ENCODE measurements around the gene ZBTB16.

DNA sequence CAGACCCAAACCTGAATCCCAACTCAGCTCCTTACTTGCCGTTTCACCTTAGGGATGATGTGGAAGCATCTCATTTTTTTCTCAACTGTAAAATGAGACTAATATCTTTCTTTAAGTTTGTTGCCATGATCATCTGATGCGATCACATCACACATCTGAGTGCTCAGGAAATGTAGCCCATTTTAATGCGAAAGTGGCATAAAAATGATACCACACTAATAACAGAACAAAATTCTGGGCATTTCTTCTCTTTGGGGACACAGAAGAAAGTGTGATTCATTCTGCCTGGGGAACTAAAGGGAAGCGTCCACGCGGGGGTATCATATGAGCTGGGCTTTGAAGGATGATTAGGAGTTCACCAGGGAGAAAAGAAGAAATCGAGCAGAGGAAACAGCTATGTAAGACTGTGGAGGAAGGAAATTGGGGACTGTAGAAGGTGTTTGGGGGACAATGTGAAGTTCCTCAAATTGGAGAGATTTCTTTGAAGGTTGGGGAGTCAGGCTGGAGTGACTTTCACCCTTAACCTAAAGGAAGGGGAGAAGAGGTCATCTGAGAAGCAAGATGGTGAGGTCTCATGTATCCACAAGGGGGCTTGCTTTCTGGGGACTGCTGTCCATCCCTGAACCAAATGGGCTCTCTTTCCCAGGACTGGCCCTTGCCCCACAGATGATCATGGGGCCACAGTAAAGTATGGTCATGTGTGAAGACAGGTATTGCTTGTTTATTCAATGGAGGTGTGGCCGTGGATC, 187.0 kb downstream of the ZBTB16 start:
- TF ChIP-seq, protein P1, sequence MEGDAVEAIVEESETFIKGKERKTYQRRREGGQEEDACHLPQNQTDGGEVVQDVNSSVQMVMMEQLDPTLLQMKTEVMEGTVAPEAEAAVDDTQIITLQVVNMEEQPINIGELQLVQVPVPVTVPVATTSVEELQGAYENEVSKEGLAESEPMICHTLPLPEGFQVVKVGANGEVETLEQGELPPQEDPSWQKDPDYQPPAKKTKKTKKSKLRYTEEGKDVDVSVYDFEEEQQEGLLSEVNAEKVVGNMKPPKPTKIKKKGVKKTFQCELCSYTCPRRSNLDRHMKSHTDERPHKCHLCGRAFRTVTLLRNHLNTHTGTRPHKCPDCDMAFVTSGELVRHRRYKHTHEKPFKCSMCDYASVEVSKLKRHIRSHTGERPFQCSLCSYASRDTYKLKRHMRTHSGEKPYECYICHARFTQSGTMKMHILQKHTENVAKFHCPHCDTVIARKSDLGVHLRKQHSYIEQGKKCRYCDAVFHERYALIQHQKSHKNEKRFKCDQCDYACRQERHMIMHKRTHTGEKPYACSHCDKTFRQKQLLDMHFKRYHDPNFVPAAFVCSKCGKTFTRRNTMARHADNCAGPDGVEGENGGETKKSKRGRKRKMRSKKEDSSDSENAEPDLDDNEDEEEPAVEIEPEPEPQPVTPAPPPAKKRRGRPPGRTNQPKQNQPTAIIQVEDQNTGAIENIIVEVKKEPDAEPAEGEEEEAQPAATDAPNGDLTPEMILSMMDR (IDR thresholded peaks at IDR 0.05), result no peak
- no peak for TF ChIP-seq POLR2A (IDR thresholded peaks at IDR 0.05)

All from testis (tissue), 2 donors.